ENCODE data around the gene NHLRC4.

DNA sequence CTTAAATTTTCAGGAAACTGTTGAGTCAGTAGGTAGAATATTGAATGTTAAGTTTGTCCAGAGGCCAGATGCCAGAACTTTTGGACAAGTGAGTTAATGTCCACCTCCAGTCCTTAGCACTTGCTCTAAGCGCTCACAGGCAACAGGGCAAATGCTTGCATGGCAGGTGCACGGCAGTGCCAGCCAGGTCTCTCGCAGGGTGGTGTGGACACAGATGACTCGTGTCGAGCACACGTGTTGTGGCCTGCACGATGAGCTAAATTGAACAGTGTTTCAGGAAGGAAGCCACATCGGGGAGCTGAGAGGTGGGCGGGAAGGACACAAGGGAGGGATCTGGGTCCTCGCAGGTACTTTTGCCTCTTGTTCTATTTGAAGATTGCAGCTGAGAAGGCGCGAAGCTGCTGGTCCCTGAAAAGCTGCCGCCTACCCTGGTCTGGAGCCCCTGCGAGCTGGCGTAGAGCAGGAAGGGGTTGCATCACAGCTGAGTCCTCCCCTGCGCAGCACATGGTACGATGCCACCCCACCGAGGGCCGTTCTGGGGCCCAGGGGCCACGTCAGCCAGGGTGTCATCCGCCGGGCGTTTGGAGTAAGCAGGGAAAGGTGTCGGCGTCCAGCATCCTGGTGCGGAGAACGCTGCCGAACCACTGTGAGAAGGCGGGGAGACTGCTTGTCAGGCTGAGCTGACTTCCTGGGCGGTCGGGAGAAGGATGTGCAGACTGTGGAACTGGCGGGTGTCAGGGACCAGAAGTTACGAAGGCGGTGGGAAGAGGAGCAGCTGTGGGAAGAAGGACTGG, 29.3 kb downstream of the NHLRC4 start:
- TF ChIP-seq CTCF (IDR thresholded peaks at IDR 0.05; ENCODE audit: low read depth, low read length, missing input control) (no peak), RAD21 (IDR thresholded peaks at IDR 0.05) (peak in 1 of 2 donors; percentile 23), EGR1 (IDR thresholded peaks at IDR 0.05; ENCODE audit: low read depth in 2 of 2) (no peak), SP1 (IDR thresholded peaks at IDR 0.05) (no peak), TAF1 (conservative IDR thresholded peaks at IDR 0.05) (no peak), RXRA (IDR thresholded peaks at IDR 0.05) (peak in 1 of 2 donors; percentile 85), GABPA (IDR thresholded peaks at IDR 0.05 in 1 of 2, conservative IDR thresholded peaks at IDR 0.05 in 1 of 2) (peak in 1 of 2 donors; percentile 36), ZBTB33 (IDR thresholded peaks at IDR 0.05) (no peak)
- TF ChIP-seq, protein P1, sequence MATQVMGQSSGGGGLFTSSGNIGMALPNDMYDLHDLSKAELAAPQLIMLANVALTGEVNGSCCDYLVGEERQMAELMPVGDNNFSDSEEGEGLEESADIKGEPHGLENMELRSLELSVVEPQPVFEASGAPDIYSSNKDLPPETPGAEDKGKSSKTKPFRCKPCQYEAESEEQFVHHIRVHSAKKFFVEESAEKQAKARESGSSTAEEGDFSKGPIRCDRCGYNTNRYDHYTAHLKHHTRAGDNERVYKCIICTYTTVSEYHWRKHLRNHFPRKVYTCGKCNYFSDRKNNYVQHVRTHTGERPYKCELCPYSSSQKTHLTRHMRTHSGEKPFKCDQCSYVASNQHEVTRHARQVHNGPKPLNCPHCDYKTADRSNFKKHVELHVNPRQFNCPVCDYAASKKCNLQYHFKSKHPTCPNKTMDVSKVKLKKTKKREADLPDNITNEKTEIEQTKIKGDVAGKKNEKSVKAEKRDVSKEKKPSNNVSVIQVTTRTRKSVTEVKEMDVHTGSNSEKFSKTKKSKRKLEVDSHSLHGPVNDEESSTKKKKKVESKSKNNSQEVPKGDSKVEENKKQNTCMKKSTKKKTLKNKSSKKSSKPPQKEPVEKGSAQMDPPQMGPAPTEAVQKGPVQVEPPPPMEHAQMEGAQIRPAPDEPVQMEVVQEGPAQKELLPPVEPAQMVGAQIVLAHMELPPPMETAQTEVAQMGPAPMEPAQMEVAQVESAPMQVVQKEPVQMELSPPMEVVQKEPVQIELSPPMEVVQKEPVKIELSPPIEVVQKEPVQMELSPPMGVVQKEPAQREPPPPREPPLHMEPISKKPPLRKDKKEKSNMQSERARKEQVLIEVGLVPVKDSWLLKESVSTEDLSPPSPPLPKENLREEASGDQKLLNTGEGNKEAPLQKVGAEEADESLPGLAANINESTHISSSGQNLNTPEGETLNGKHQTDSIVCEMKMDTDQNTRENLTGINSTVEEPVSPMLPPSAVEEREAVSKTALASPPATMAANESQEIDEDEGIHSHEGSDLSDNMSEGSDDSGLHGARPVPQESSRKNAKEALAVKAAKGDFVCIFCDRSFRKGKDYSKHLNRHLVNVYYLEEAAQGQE (IDR thresholded peaks at IDR 0.05) = peak; percentile 24

All from liver (tissue), 3 donors.